GM12878 (cell line): ENCODE measurements around the gene TBCE. TPM values are rescaled to one million over a fixed set of nuclear protein-coding genes. Genes with fewer than 3 reads are reported as not detected.

Experiments
- ATAC-seq: fragments of 200-7000 bp; cut with Tn5 transposase; 3 replicates; pipeline ENCODE4 v1.9.1; 2020; ENCODE audit warnings: mild to moderate bottlenecking, moderate library complexity
- BruUV-seq: library from RNA; stranded (reverse); fragments of 400-500 nt; replicated peaks from 2 replicates; lab custom pipeline; 2021; lab: Mats Ljungman, UMichigan
- CTCF ChIA-PET: fragments of 300-600 bp; sonication (Branson Sonifier 250); formaldehyde crosslinking; extraction: SDS; loops from one replicate; lab custom pipeline; 2021; ENCODE audit warnings: inconsistent platforms; lab: Yijun Ruan, JAX
- POLR2A ChIA-PET: fragments of 350-600 bp; formaldehyde crosslinking; extraction: SDS; loops from one replicate; lab custom pipeline; 2021; ENCODE audit warnings: inconsistent platforms; lab: Charles Lee
- RAD21 ChIA-PET: fragments of 300-600 bp; sonication (Branson Sonifier 250); formaldehyde crosslinking; loops from one replicate; lab custom pipeline; 2023; ENCODE audit warnings: antibody characterized with exemption; ENCODE audit not compliant: unreplicated experiment; lab: Charles Lee
- SMC1A ChIA-PET: fragments of 300-600 bp; sonication (Branson Sonifier 250); formaldehyde crosslinking; loops from one replicate; lab custom pipeline; 2023; ENCODE audit not compliant: unreplicated experiment, uncharacterized antibody; lab: Charles Lee
- DNase-seq: peaks from one replicate; pipeline ENCODE4 v3.0.0-alpha.2; 2011; ENCODE audit warnings: low read depth, low spot score
- FAIRE-seq: peaks from 3 replicates; lab custom pipeline; 2011; peaks lifted over from hg19 to GRCh38; lab: Jason Lieb, UNC
- H2AFZ ChIP-seq: 2 replicates; pipeline ENCODE4 v1.6.0; 2011; ENCODE audit warnings: low read depth, low read length, control low read depth; ENCODE audit not compliant: control insufficient read depth
- H3K27ac ChIP-seq: 2 replicates; pipeline ENCODE4 v1.5.1; 2011; ENCODE audit warnings: control low read depth; ENCODE audit not compliant: control insufficient read depth, insufficient read depth
- H3K27me3 ChIP-seq, 2 experiments: replicated peaks in 1 of 2; 2 replicates each; pipeline versions ENCODE4 v1.6.0 to v1.6.1; 2011; ENCODE audit warnings: low read length in 1 of 2; ENCODE audit not compliant: control insufficient read depth in 2 of 2, insufficient read depth in 2 of 2
- H3K36me3 ChIP-seq, 2 experiments: 2 replicates each; pipeline ENCODE4 v1.5.1; 2011; ENCODE audit warnings: low read length in 1 of 2; ENCODE audit not compliant: control insufficient read depth in 2 of 2, insufficient read depth in 2 of 2
- H3K4me1 ChIP-seq: 2 replicates; pipeline ENCODE4 v1.6.1; 2011; ENCODE audit warnings: mild to moderate bottlenecking, low read length, moderate library complexity, mixed read lengths; ENCODE audit not compliant: control insufficient read depth, insufficient read depth
- H3K4me2 ChIP-seq: 2 replicates; pipeline ENCODE4 v1.6.0; 2011; ENCODE audit warnings: control low read depth; ENCODE audit not compliant: control insufficient read depth, insufficient read depth
- H3K4me3 ChIP-seq: fragments of 200-600 bp; sonication (generic); 2 replicates; pipeline ENCODE4 v1.5.1; 2016
- H3K79me2 ChIP-seq: 2 replicates; pipeline ENCODE4 v1.6.0; 2011; ENCODE audit warnings: low read length; ENCODE audit not compliant: control insufficient read depth, insufficient read depth
- H3K9ac ChIP-seq: 2 replicates; pipeline ENCODE4 v1.8.0; 2011; ENCODE audit warnings: low read length, control low read depth, mixed read lengths; ENCODE audit not compliant: control insufficient read depth, insufficient read depth
- H3K9me3 ChIP-seq: replicated peaks from 3 replicates; pipeline ENCODE4 v1.5.1; 2011; ENCODE audit warnings: mild to moderate bottlenecking, low read length; ENCODE audit not compliant: control insufficient read depth, insufficient read depth
- H4K20me1 ChIP-seq: 2 replicates; pipeline ENCODE4 v1.6.0; 2011; ENCODE audit not compliant: control insufficient read depth, insufficient read depth
- ATF3 ChIP-seq: IDR thresholded peaks from 2 replicates; pipeline ENCODE4 v1.6.1; 2011; ENCODE audit warnings: low read depth, mild to moderate bottlenecking, low read length, moderate library complexity, borderline replicate concordance; ENCODE audit errors: extremely low read depth
- BACH1 ChIP-seq: fragments of 450-650 bp; IDR thresholded peaks from 2 replicates; pipeline ENCODE4 v1.6.1; 2017; ENCODE audit warnings: mild to moderate bottlenecking, borderline replicate concordance
- CBFB ChIP-seq: IDR thresholded peaks from 2 replicates; pipeline ENCODE4 v1.6.1; 2016; ENCODE audit warnings: antibody characterized with exemption, low read depth
- EED ChIP-seq: sonication (generic); IDR thresholded peaks from 2 replicates; pipeline ENCODE4 v1.6.1; 2016; ENCODE audit warnings: antibody characterized with exemption, low read depth
- FOXM1 ChIP-seq: IDR thresholded peaks from 2 replicates; pipeline ENCODE4 v1.6.1; 2012; ENCODE audit warnings: low read depth, mild to moderate bottlenecking, inconsistent platforms, low read length, moderate library complexity
- IRF4 ChIP-seq: IDR thresholded peaks from 2 replicates; pipeline ENCODE4 v1.6.1; 2011; ENCODE audit warnings: low read depth, low read length
- NFXL1 ChIP-seq: fragments of 450-650 bp; IDR thresholded peaks from 2 replicates; pipeline ENCODE4 v1.6.1; 2017; ENCODE audit warnings: antibody characterized with exemption, mild to moderate bottlenecking, borderline replicate concordance
- PML ChIP-seq: IDR thresholded peaks from 2 replicates; pipeline ENCODE4 v1.6.1; 2012; ENCODE audit warnings: low read length, inconsistent platforms
- POU2F2 ChIP-seq: IDR thresholded peaks from 3 replicates; pipeline ENCODE4 v1.6.1; 2011; ENCODE audit warnings: low read depth, mild to moderate bottlenecking, low read length, borderline replicate concordance
- RB1 ChIP-seq: fragments of 450-650 bp; formaldehyde crosslinking; IDR thresholded peaks from 2 replicates; pipeline ENCODE4 v1.6.1; 2017; ENCODE audit warnings: mild to moderate bottlenecking, borderline replicate concordance
- RELB ChIP-seq: fragments of 450-650 bp; IDR thresholded peaks from 2 replicates; pipeline ENCODE4 v1.6.1; 2017; ENCODE audit warnings: low read depth, mild to moderate bottlenecking, moderate library complexity
- SREBF1 ChIP-seq: IDR thresholded peaks from 2 replicates; pipeline ENCODE4 v1.6.1; 2012; ENCODE audit warnings: mild to moderate bottlenecking, low read length
- SUPT20H ChIP-seq: IDR thresholded peaks from 2 replicates; pipeline ENCODE4 v1.6.1; 2011; ENCODE audit warnings: low read depth, mild to moderate bottlenecking, low read length, moderate library complexity, borderline replicate concordance; ENCODE audit not compliant: control insufficient read depth
- ZNF217 ChIP-seq: fragments of 450-650 bp; IDR thresholded peaks from 2 replicates; pipeline ENCODE4 v1.6.1; 2017; ENCODE audit warnings: antibody characterized with exemption, mild to moderate bottlenecking
- WGBS: methylation state at CpG from one replicate; pipeline ENCODE4 v1.1.6; 2016; ENCODE audit warnings: low lambda C conversion rate; ENCODE audit not compliant: insufficient replicate concordance, insufficient coverage; ENCODE audit errors: missing lambda C conversion rate; 5-methylcytosine and 5-hydroxymethylcytosine counted together
- in situ Hi-C: fragments of 300-500 bp; cut with MboI; formaldehyde crosslinking; loops from 9 replicates; pipeline ENCODE4 v1.14.3; 2018; ENCODE audit warnings: mixed read lengths
- intact Hi-C: fragments of 100-400 bp; cut with micrococcal nuclease; formaldehyde crosslinking; loops from one replicate; pipeline ENCODE4 v1.14.2; 2022; ENCODE audit not compliant: unreplicated experiment
- polyA plus RNA-seq, 11 experiments: library from polyadenylated mRNA; depleted of rRNA in 4 of 11; unstranded in 6 of 11; stranded (reverse) in 5 of 11; fragments of >200 nt; fragmentation: Nextera tagmentation in 4 of 11; fragmentation: Illumina TruSeq in 1 of 11; extraction: Ambion mirVana in 4 of 11; extraction: Trizol in 1 of 11; gene quantifications; 1 replicate in 1 of 11; 2 replicates in 10 of 11; pipeline versions ENCODE4 v1.2.1 to v1.2.3, GENCODE V29; 2011 to 2016; ENCODE audit warnings: inconsistent platforms in 2 of 11, missing spikeins in 2 of 11, low read depth in 1 of 11
- total RNA-seq, 4 experiments: library from RNA; depleted of rRNA in 3 of 4; stranded (reverse); fragments of >200 nt in 3 of 4; fragmentation: Illumina TruSeq in 1 of 4; extraction: Trizol in 1 of 4; gene quantifications; 2 replicates each; pipeline versions ENCODE4 v1.2.1 to v1.2.3, GENCODE V29; 2013 to 2021
- TF ChIP-seq, protein P1 (sequence below): fragments of 450-650 bp; IDR thresholded peaks from 2 replicates; pipeline ENCODE4 v1.6.1; 2016; ENCODE audit warnings: mild to moderate bottlenecking

TBCE gene
- total and polyA plus RNA-seq, 10 of the 15 experiments (the other 5 are each of a cell fraction or from before 2014, with no cell fraction given), result 22.7 to 48.7 (median 29.2) TPM

GRCh38 chr1:235391874-235392273 lies 24.6 kb downstream of the TBCE start:
- DNase-seq (no peak), ATAC-seq (no peak), FAIRE-seq (no peak)
- RAD21 ChIA-PET, result no interaction called here
- no peaks in the 10 kb centered on the region for H3K79me2 ChIP-seq
- H4K20me1 ChIP-seq, result no peaks in the 10 kb centered on the region
- in situ Hi-C loops (no loop called here), intact Hi-C loops (no loop called here)
- H3K4me2 ChIP-seq, result no peak overlapping the region
- H3K36me3 ChIP-seq, result no peaks in the 10 kb centered on the region
- SMC1A ChIA-PET, result interaction anchor here (0.6 to 0.7 kb wide), 2 partner anchors 57 to 185 kb away, joined by 3 read pairs; no protein-coding TSS in a partner anchor
- H3K27ac ChIP-seq, result no peak overlapping the region
- no peaks in the 10 kb centered on the region for H3K27me3 ChIP-seq
- 88% methylated on average over 4 of the region's 4 CpGs for WGBS
- no peak overlapping the region for H3K4me3 ChIP-seq
- no TSS peak for BruUV-seq
- TF ChIP-seq, protein P1, sequence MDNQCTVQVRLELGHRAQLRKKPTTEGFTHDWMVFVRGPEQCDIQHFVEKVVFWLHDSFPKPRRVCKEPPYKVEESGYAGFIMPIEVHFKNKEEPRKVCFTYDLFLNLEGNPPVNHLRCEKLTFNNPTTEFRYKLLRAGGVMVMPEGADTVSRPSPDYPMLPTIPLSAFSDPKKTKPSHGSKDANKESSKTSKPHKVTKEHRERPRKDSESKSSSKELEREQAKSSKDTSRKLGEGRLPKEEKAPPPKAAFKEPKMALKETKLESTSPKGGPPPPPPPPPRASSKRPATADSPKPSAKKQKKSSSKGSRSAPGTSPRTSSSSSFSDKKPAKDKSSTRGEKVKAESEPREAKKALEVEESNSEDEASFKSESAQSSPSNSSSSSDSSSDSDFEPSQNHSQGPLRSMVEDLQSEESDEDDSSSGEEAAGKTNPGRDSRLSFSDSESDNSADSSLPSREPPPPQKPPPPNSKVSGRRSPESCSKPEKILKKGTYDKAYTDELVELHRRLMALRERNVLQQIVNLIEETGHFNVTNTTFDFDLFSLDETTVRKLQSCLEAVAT, result no peak
- TF ChIP-seq POU2F2 (no peak), PML (no peak), SREBF1 (no peak), BACH1 (no peak), CBFB (no peak), ATF3 (no peak), NFXL1 (no peak), ZNF217 (no peak), FOXM1 (no peak), SUPT20H (no peak), IRF4 (no peak), RB1 (no peak), EED (no peak), RELB (no peak)
- TF ChIP-seq, all 136 proteins: peak for 0
- ChIA-PET POLR2A (no interaction called here), CTCF (interaction anchor here (1.1 to 3.2 kb wide), 2 partner anchors 24 to 133 kb away, joined by 3 to 12 read pairs; no protein-coding TSS in a partner anchor)
- Histone ChIP-seq H2AFZ (no peak overlapping the region), H3K9ac (no peak overlapping the region), H3K4me1 (no peaks in the 10 kb centered on the region), H3K9me3 (no peaks in the 10 kb centered on the region; the same call in 2 of the 3 replicates)
